ENCODE measurements around the gene LRRC4C. TPM values are rescaled to one million over a fixed set of nuclear protein-coding genes. Genes with fewer than 3 reads are reported as not detected.

Gene LRRC4C
- total RNA-seq, 1 donor from 2014 or later: 1.5 TPM

DNA sequence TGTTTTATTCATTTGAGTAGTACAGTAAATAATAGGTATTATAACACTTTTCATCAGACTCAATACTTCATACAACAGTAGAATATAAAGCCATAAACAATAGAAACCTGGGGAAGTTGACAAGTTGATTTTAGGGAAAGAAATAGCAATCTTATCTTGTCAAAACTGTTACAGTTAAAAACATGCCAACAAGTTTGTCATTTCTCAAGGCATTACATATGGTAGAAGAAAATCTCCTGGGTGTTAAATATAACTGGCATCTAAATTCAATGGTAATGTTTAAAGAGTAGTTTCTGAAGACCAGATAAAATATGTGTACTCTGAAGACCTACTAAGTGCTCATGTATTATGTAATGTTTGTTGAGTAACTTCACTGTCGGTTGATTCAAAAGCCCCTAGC is 75.1 kb downstream of the LRRC4C start:
- TF ChIP-seq, protein P1, sequence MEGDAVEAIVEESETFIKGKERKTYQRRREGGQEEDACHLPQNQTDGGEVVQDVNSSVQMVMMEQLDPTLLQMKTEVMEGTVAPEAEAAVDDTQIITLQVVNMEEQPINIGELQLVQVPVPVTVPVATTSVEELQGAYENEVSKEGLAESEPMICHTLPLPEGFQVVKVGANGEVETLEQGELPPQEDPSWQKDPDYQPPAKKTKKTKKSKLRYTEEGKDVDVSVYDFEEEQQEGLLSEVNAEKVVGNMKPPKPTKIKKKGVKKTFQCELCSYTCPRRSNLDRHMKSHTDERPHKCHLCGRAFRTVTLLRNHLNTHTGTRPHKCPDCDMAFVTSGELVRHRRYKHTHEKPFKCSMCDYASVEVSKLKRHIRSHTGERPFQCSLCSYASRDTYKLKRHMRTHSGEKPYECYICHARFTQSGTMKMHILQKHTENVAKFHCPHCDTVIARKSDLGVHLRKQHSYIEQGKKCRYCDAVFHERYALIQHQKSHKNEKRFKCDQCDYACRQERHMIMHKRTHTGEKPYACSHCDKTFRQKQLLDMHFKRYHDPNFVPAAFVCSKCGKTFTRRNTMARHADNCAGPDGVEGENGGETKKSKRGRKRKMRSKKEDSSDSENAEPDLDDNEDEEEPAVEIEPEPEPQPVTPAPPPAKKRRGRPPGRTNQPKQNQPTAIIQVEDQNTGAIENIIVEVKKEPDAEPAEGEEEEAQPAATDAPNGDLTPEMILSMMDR (IDR thresholded peaks at IDR 0.05; ENCODE audit: insufficient read depth, low read length, poor library complexity, severe bottlenecking): no peak
- Histone ChIP-seq H3K36me3 (ENCODE audit: control insufficient read depth, insufficient read depth, low read length) (no peaks in the 10 kb centered on the region), H3K27me3 (ENCODE audit: control insufficient read depth, insufficient read depth, low read length) (no peaks in the 10 kb centered on the region), H3K4me3 (ENCODE audit: low read depth, low read length) (no peak overlapping the region)
- DNase-seq (ENCODE audit: low read depth): no peak

GRCh38 chr11:41383768-41384167 is 75.7 kb downstream of the LRRC4C start:
- H3K4me3 ChIP-seq (ENCODE audit: low read depth, low read length): no peak overlapping the region
- TF ChIP-seq, protein P1 (IDR thresholded peaks at IDR 0.05; ENCODE audit: insufficient read depth, low read length, poor library complexity, severe bottlenecking): no peak

GRCh38 chr11:41382927-41383326 is 76.5 kb downstream of the LRRC4C start:
- no peaks in the 10 kb centered on the region for H3K36me3 ChIP-seq (ENCODE audit: control insufficient read depth, insufficient read depth, low read length)
- no peak overlapping the region for H3K4me3 ChIP-seq (ENCODE audit: low read depth, low read length)
- no peaks in the 10 kb centered on the region for H3K27me3 ChIP-seq (ENCODE audit: control insufficient read depth, insufficient read depth, low read length)
- TF ChIP-seq, protein P1 (IDR thresholded peaks at IDR 0.05; ENCODE audit: insufficient read depth, low read length, poor library complexity, severe bottlenecking): no peak
- DNase-seq (ENCODE audit: low read depth): peak; percentile 25

More at GRCh38 chr11:41383768-41384167, 75.7 kb downstream of the LRRC4C start:
- no peaks in the 10 kb centered on the region for H3K36me3 ChIP-seq (ENCODE audit: control insufficient read depth, insufficient read depth, low read length)
- H3K27me3 ChIP-seq (ENCODE audit: control insufficient read depth, insufficient read depth, low read length): no peaks in the 10 kb centered on the region
- DNase-seq (ENCODE audit: low read depth): no peak

DNA sequence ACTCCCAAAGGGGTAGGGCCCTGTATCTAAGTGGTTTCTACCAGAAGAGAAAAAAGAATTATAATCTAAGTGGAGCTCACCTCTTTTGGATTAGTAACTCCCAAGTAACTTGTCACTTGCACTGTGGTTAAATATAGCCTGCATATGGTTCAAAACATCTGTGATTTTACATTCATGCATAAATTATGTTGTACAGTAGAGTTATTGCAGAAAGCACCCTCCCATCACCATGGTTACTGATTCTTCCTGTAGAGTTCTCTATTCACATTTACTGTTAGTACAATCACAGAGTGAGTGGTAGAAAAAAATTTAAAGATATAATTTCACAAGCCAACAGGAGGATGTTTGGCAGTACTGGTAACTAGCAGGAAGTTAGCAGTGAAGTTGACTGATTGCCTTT is 80.4 kb downstream of the LRRC4C start:
- no peak for DNase-seq (ENCODE audit: low read depth)
- Histone ChIP-seq H3K4me3 (ENCODE audit: low read depth, low read length) (no peak overlapping the region), H3K27me3 (ENCODE audit: control insufficient read depth, insufficient read depth, low read length) (no peaks in the 10 kb centered on the region), H3K36me3 (ENCODE audit: control insufficient read depth, insufficient read depth, low read length) (no peaks in the 10 kb centered on the region)
- TF ChIP-seq, protein P1 (IDR thresholded peaks at IDR 0.05; ENCODE audit: insufficient read depth, low read length, poor library complexity, severe bottlenecking): no peak

GRCh38 chr11:41377709-41378394 is 81.6 kb downstream of the LRRC4C start:
- peak; percentile 12 for DNase-seq (ENCODE audit: low read depth)

More at GRCh38 chr11:41377709-41378394, 81.6 kb downstream of the LRRC4C start:
- TF ChIP-seq, protein P1 (IDR thresholded peaks at IDR 0.05; ENCODE audit: insufficient read depth, low read length, poor library complexity, severe bottlenecking): no peak
- no peaks in the 10 kb centered on the region for H3K27me3 ChIP-seq (ENCODE audit: control insufficient read depth, insufficient read depth, low read length)
- H3K36me3 ChIP-seq (ENCODE audit: control insufficient read depth, insufficient read depth, low read length): no peaks in the 10 kb centered on the region
- H3K4me3 ChIP-seq (ENCODE audit: low read depth, low read length): no peak overlapping the region

All from kidney epithelial cell (primary cell).